ENCODE data around the gene GADL1.

Gene GADL1

DNA sequence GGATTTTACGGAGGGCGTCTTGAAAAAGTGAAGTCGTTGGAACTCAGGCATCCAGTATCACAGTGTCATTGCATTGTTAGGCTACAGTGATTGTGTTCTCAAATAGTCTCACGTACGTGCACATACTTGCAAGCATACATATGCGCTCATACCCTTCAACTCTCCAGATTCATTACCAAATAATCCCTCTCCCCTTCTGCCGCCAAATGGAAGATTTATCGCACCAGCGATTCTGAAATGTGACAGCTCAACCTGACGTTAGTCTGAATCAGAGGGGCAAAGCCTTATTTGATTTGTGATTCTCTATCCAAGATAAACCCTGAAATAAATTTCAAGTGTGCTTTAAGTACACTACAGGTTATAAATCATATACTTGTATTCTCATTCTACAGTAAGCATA is 119.4 kb downstream of the GADL1 start:
- 96% methylated on average over 9 of the region's 10 CpGs for WGBS (ENCODE audit: insufficient coverage)
- DNase-seq: no peak
- H3K4me3 ChIP-seq (ENCODE audit: control insufficient read depth in 1 of 7, extremely low read depth in 1 of 7, insufficient read depth in 4 of 7, low read depth in 2 of 7, low read length in 6 of 7): no peak overlapping the region

DNA sequence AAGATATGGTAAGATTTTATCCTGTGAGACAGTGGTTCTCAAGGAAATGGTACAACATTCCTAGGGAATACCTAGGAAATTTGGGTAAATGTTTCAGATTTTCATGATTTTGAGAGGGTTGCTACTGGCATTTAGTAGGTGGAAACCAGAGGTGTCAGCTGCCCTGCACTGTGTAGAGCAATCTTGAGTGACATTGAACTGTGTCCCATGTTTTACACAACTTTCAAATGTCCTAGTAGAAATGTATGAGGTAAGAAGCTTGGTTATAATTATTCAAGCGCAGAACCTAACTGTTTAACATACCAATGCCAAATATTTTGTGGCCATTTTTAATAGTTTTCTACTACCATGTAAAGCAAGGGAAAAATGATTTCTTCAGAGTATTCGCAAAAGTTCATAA is 120.4 kb downstream of the GADL1 start:
- Histone ChIP-seq H3K27ac (ENCODE audit: insufficient read depth in 1 of 2, low read depth in 1 of 2, low read length in 2 of 2, poor library complexity in 1 of 2, severe bottlenecking in 2 of 2) (no peak overlapping the region), H3K4me3 (ENCODE audit: control insufficient read depth in 1 of 7, extremely low read depth in 1 of 7, insufficient read depth in 4 of 7, low read depth in 2 of 7, low read length in 6 of 7) (no peak overlapping the region), H3K9me3 (ENCODE audit: control extremely low read depth in 1 of 5, control insufficient read depth in 4 of 5, insufficient read depth in 2 of 5, low read depth in 1 of 5, low read length in 4 of 5) (no peaks in the 10 kb centered on the region), H3K4me1 (ENCODE audit: control extremely low read depth in 1 of 4, control insufficient read depth in 4 of 4, insufficient read depth in 4 of 4, low read length in 3 of 4) (no peaks in the 10 kb centered on the region), H3K27me3 (replicated peaks in 2 of 5; ENCODE audit: control insufficient read depth in 4 of 5, insufficient read depth in 5 of 5, low read length in 4 of 5) (no peaks in the 10 kb centered on the region), H3K36me3 (ENCODE audit: control insufficient read depth in 4 of 4, insufficient read depth in 4 of 4, low read length in 3 of 4) (no peaks in the 10 kb centered on the region)
- ChIA-PET CTCF (no interaction called here), POLR2A (no interaction called here)
- DNase-seq: no peak
- no CpG with 5 or more reads among the region's 2 CpGs for WGBS (ENCODE audit: insufficient coverage)

More for the DNA sequence above, 119.4 kb downstream of the GADL1 start:
- Histone ChIP-seq H3K4me1 (ENCODE audit: control extremely low read depth in 1 of 4, control insufficient read depth in 4 of 4, insufficient read depth in 4 of 4, low read length in 3 of 4) (no peaks in the 10 kb centered on the region), H3K9me3 (ENCODE audit: control extremely low read depth in 1 of 5, control insufficient read depth in 4 of 5, insufficient read depth in 2 of 5, low read depth in 1 of 5, low read length in 4 of 5) (peaks cover 0 to 3% (median 0%) of the 10 kb centered on the region in 5 experiments), H3K27me3 (replicated peaks in 2 of 5; ENCODE audit: control insufficient read depth in 4 of 5, insufficient read depth in 5 of 5, low read length in 4 of 5) (no peaks in the 10 kb centered on the region), H3K36me3 (ENCODE audit: control insufficient read depth in 4 of 4, insufficient read depth in 4 of 4, low read length in 3 of 4) (no peaks in the 10 kb centered on the region), H3K27ac (ENCODE audit: insufficient read depth in 1 of 2, low read depth in 1 of 2, low read length in 2 of 2, poor library complexity in 1 of 2, severe bottlenecking in 2 of 2) (no peak overlapping the region)
- ChIA-PET CTCF (no interaction called here), POLR2A (no interaction called here)

DNA sequence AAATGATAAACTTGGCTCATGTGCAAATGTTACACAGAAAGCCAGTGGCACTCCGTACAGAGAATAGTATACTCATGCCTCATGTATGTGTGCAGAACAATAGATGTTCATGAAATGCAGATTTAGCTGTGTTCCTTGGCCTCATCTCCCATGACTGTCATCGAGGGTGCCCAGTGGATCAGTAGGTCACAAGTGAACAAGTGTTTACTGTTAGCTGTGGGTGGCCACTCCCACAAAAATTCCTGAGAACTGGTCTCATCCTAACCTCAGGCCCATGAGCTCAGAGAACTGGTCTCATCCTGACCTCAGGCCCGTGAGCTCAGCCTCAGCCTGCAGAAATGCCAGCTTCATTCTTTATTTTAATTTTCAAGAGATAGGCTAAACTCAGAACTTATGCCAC is 124.1 kb downstream of the GADL1 start:
- DNase-seq: no peak
- Histone ChIP-seq H3K36me3 (ENCODE audit: control insufficient read depth in 4 of 4, insufficient read depth in 4 of 4, low read length in 3 of 4) (no peaks in the 10 kb centered on the region), H3K4me3 (ENCODE audit: control insufficient read depth in 1 of 7, extremely low read depth in 1 of 7, insufficient read depth in 4 of 7, low read depth in 2 of 7, low read length in 6 of 7) (no peak overlapping the region), H3K4me1 (ENCODE audit: control extremely low read depth in 1 of 4, control insufficient read depth in 4 of 4, insufficient read depth in 4 of 4, low read length in 3 of 4) (no peaks in the 10 kb centered on the region), H3K27me3 (replicated peaks in 2 of 5; ENCODE audit: control insufficient read depth in 4 of 5, insufficient read depth in 5 of 5, low read length in 4 of 5) (no peaks in the 10 kb centered on the region), H3K9me3 (ENCODE audit: control extremely low read depth in 1 of 5, control insufficient read depth in 4 of 5, insufficient read depth in 2 of 5, low read depth in 1 of 5, low read length in 4 of 5) (no peaks in the 10 kb centered on the region), H3K27ac (ENCODE audit: insufficient read depth in 1 of 2, low read depth in 1 of 2, low read length in 2 of 2, poor library complexity in 1 of 2, severe bottlenecking in 2 of 2) (no peak overlapping the region)
- 100% methylated on average over 3 of the region's 3 CpGs for WGBS (ENCODE audit: insufficient coverage)
- ChIA-PET POLR2A (no interaction called here), CTCF (interaction anchor here (0.7 to 7.3 kb wide), 13 partner anchors 11 to 998 kb away, joined by 3 to 58 read pairs (median 4); no protein-coding TSS in a partner anchor)

- peak; percentile 63 to 83 (median 74) for DNase-seq
- Histone ChIP-seq H3K27me3 (replicated peaks in 2 of 5; ENCODE audit: control insufficient read depth in 4 of 5, insufficient read depth in 5 of 5, low read length in 4 of 5) (no peaks in the 10 kb centered on the region), H3K27ac (ENCODE audit: insufficient read depth in 1 of 2, low read depth in 1 of 2, low read length in 2 of 2, poor library complexity in 1 of 2, severe bottlenecking in 2 of 2) (no peak overlapping the region), H3K9me3 (ENCODE audit: control extremely low read depth in 1 of 5, control insufficient read depth in 4 of 5, insufficient read depth in 2 of 5, low read depth in 1 of 5, low read length in 4 of 5) (no peaks in the 10 kb centered on the region), H3K4me3 (ENCODE audit: control insufficient read depth in 1 of 7, extremely low read depth in 1 of 7, insufficient read depth in 4 of 7, low read depth in 2 of 7, low read length in 6 of 7) (no peak overlapping the region), H3K4me1 (ENCODE audit: control extremely low read depth in 1 of 4, control insufficient read depth in 4 of 4, insufficient read depth in 4 of 4, low read length in 3 of 4) (no peaks in the 10 kb centered on the region), H3K36me3 (ENCODE audit: control insufficient read depth in 4 of 4, insufficient read depth in 4 of 4, low read length in 3 of 4) (no peaks in the 10 kb centered on the region)
- ChIA-PET CTCF (interaction anchor here (0.9 to 7.3 kb wide), 13 partner anchors 9 to 1000 kb away, joined by 3 to 58 read pairs (median 4); no protein-coding TSS in a partner anchor), POLR2A (no interaction called here)
- WGBS (ENCODE audit: insufficient coverage): 69% methylated on average over 7 of the region's 9 CpGs
Observed at GRCh38 chr3:30768703-30769550, 125.5 kb downstream of the GADL1 start.

GRCh38 chr3:30768046-30768445 is 126.4 kb downstream of the GADL1 start:
- no CpG with 5 or more reads among the region's 1 CpG for WGBS (ENCODE audit: insufficient coverage)
- no peaks in the 10 kb centered on the region for H3K27me3 ChIP-seq (replicated peaks in 2 of 5; ENCODE audit: control insufficient read depth in 4 of 5, insufficient read depth in 5 of 5, low read length in 4 of 5)
- CTCF ChIA-PET: interaction anchor here (0.6 to 7.3 kb wide), 10 partner anchors 11 to 1001 kb away, joined by 3 to 58 read pairs (median 3); no protein-coding TSS in a partner anchor
- H3K36me3 ChIP-seq (ENCODE audit: control insufficient read depth in 4 of 4, insufficient read depth in 4 of 4, low read length in 3 of 4): no peaks in the 10 kb centered on the region
- POLR2A ChIA-PET: no interaction called here
- H3K4me1 ChIP-seq (ENCODE audit: control extremely low read depth in 1 of 4, control insufficient read depth in 4 of 4, insufficient read depth in 4 of 4, low read length in 3 of 4): no peaks in the 10 kb centered on the region
- no peak overlapping the region for H3K27ac ChIP-seq (ENCODE audit: insufficient read depth in 1 of 2, low read depth in 1 of 2, low read length in 2 of 2, poor library complexity in 1 of 2, severe bottlenecking in 2 of 2)
- no peak overlapping the region for H3K4me3 ChIP-seq (ENCODE audit: control insufficient read depth in 1 of 7, extremely low read depth in 1 of 7, insufficient read depth in 4 of 7, low read depth in 2 of 7, low read length in 6 of 7)
- DNase-seq: no peak
- H3K9me3 ChIP-seq (ENCODE audit: control extremely low read depth in 1 of 5, control insufficient read depth in 4 of 5, insufficient read depth in 2 of 5, low read depth in 1 of 5, low read length in 4 of 5): no peaks in the 10 kb centered on the region

DNA sequence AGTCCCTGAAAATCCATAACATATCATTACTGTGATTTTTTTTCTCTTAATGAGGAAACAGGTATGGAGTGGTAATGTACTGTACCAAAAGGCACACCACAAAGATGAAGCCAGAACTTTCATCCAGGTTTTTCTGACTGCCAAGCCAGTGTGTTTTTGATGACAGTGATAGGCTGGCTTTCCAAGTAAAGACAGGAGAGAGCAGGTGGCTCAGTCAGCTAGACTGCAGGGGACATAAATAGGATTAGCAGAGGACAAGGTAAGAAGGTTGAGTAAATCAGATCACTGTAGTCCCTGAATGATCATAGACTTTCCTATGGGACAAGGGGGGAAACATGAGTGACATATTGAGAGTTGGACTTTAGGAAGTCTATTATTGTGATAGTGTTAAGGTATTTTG is 127.9 kb downstream of the GADL1 start:
- DNase-seq: no peak
- no peaks in the 10 kb centered on the region for H3K27me3 ChIP-seq (replicated peaks in 2 of 5; ENCODE audit: control insufficient read depth in 4 of 5, insufficient read depth in 5 of 5, low read length in 4 of 5)
- H3K36me3 ChIP-seq (ENCODE audit: control insufficient read depth in 4 of 4, insufficient read depth in 4 of 4, low read length in 3 of 4): no peaks in the 10 kb centered on the region
- no peaks in the 10 kb centered on the region for H3K9me3 ChIP-seq (ENCODE audit: control extremely low read depth in 1 of 5, control insufficient read depth in 4 of 5, insufficient read depth in 2 of 5, low read depth in 1 of 5, low read length in 4 of 5)
- no peak overlapping the region for H3K27ac ChIP-seq (ENCODE audit: insufficient read depth in 1 of 2, low read depth in 1 of 2, low read length in 2 of 2, poor library complexity in 1 of 2, severe bottlenecking in 2 of 2)
- no peaks in the 10 kb centered on the region for H3K4me1 ChIP-seq (ENCODE audit: control extremely low read depth in 1 of 4, control insufficient read depth in 4 of 4, insufficient read depth in 4 of 4, low read length in 3 of 4)
- CTCF ChIA-PET: interaction anchor here (1.4 to 7.3 kb wide), 2 partner anchors 9 to 365 kb away, joined by 3 to 58 read pairs; no protein-coding TSS in a partner anchor
- POLR2A ChIA-PET: no interaction called here
- no peak overlapping the region for H3K4me3 ChIP-seq (ENCODE audit: control insufficient read depth in 1 of 7, extremely low read depth in 1 of 7, insufficient read depth in 4 of 7, low read depth in 2 of 7, low read length in 6 of 7)

GRCh38 chr3:30764891-30765290 is 129.6 kb downstream of the GADL1 start:
- POLR2A ChIA-PET: no interaction called here
- 92% methylated on average over 3 of the region's 4 CpGs for WGBS (ENCODE audit: insufficient coverage)
- Histone ChIP-seq H3K4me3 (ENCODE audit: control insufficient read depth in 1 of 7, extremely low read depth in 1 of 7, insufficient read depth in 4 of 7, low read depth in 2 of 7, low read length in 6 of 7) (no peak overlapping the region), H3K4me1 (ENCODE audit: control extremely low read depth in 1 of 4, control insufficient read depth in 4 of 4, insufficient read depth in 4 of 4, low read length in 3 of 4) (peaks cover 0 to 6% (median 2%) of the 10 kb centered on the region in 4 experiments), H3K9me3 (ENCODE audit: control extremely low read depth in 1 of 5, control insufficient read depth in 4 of 5, insufficient read depth in 2 of 5, low read depth in 1 of 5, low read length in 4 of 5) (no peaks in the 10 kb centered on the region), H3K36me3 (ENCODE audit: control insufficient read depth in 4 of 4, insufficient read depth in 4 of 4, low read length in 3 of 4) (no peaks in the 10 kb centered on the region), H3K27me3 (replicated peaks in 2 of 5; ENCODE audit: control insufficient read depth in 4 of 5, insufficient read depth in 5 of 5, low read length in 4 of 5) (no peaks in the 10 kb centered on the region), H3K27ac (ENCODE audit: insufficient read depth in 1 of 2, low read depth in 1 of 2, low read length in 2 of 2, poor library complexity in 1 of 2, severe bottlenecking in 2 of 2) (no peak overlapping the region)
- DNase-seq: no peak
- CTCF ChIA-PET: no interaction called here

Measured in common myeloid progenitor, CD34-positive (primary cell).